Measurements from ENCODE around the gene AJUBA. TPM values are rescaled to one million over a fixed set of nuclear protein-coding genes. Genes with fewer than 3 reads are reported as not detected.
A peak's percentile ranks its signal among the peaks of the same experiment; 100 is the strongest.

AJUBA gene
- polyA plus RNA-seq, 1 experiment, result 94.7 TPM

GRCh38 chr14:22995889-22996625, 13.7 kb upstream of the AJUBA start:
- no peak overlapping the region for H3K4me3 ChIP-seq (ENCODE audit: low read depth, low read length)
- no peak for TF ChIP-seq CTCF (IDR thresholded peaks at IDR 0.05; ENCODE audit: insufficient read depth, low read depth, low read length)
- H3K27me3 ChIP-seq (ENCODE audit: control insufficient read depth, insufficient read depth, low read length), result no peaks in the 10 kb centered on the region
- no peaks in the 10 kb centered on the region for H3K36me3 ChIP-seq (ENCODE audit: control insufficient read depth, insufficient read depth, low read length)
- CTCF ChIA-PET, result interaction anchor here (0.8 to 18.4 kb wide), 13 partner anchors 11 to 114 kb away, joined by 3 to 539 read pairs (median 7); partner anchors contain the start of genes AJUBA and CDH24
- POLR2A ChIA-PET, result no interaction called here
- DNase-seq (ENCODE audit: low read depth), result no peak

GRCh38 chr14:22994762-22995275, 12.5 kb upstream of the AJUBA start:
- Histone ChIP-seq H3K36me3 (ENCODE audit: control insufficient read depth, insufficient read depth, low read length) (no peaks in the 10 kb centered on the region), H3K4me3 (ENCODE audit: low read depth, low read length) (no peak overlapping the region), H3K27me3 (ENCODE audit: control insufficient read depth, insufficient read depth, low read length) (no peaks in the 10 kb centered on the region)
- CTCF ChIA-PET, result interaction anchor here (0.6 to 18.4 kb wide), 27 partner anchors 9 to 534 kb away, joined by 3 to 539 read pairs (median 5); partner anchors contain the start of genes ACIN1, AJUBA, C14orf119 and CDH24
- no peak for DNase-seq (ENCODE audit: low read depth)
- POLR2A ChIA-PET, result interaction anchor here (0.6 kb wide), 3 partner anchors 52 to 100 kb away, joined by 6 to 16 read pairs (median 14); no protein-coding TSS in a partner anchor
- peak; percentile 72 for TF ChIP-seq CTCF (IDR thresholded peaks at IDR 0.05; ENCODE audit: insufficient read depth, low read depth, low read length)

GRCh38 chr14:22993517-22993916, 11.2 kb upstream of the AJUBA start:
- ChIA-PET CTCF (interaction anchor here (0.9 to 18.4 kb wide), 13 partner anchors 8 to 116 kb away, joined by 3 to 539 read pairs (median 7); partner anchors contain the start of genes ACIN1, AJUBA, CDH24 and CIROP), POLR2A (interaction anchor here (0.5 kb wide), 1 partner anchor 118 kb away, joined by 3 read pairs; no protein-coding TSS in a partner anchor)
- H3K36me3 ChIP-seq (ENCODE audit: control insufficient read depth, insufficient read depth, low read length), result no peaks in the 10 kb centered on the region
- H3K4me3 ChIP-seq (ENCODE audit: low read depth, low read length), result no peak overlapping the region
- no peak for DNase-seq (ENCODE audit: low read depth)
- TF ChIP-seq CTCF (IDR thresholded peaks at IDR 0.05; ENCODE audit: insufficient read depth, low read depth, low read length), result no peak
- H3K27me3 ChIP-seq (ENCODE audit: control insufficient read depth, insufficient read depth, low read length), result no peaks in the 10 kb centered on the region

GRCh38 chr14:22991852-22992251, 9.5 kb upstream of the AJUBA start:
- H3K36me3 ChIP-seq (ENCODE audit: control insufficient read depth, insufficient read depth, low read length), result no peaks in the 10 kb centered on the region
- POLR2A ChIA-PET, result no interaction called here
- DNase-seq (ENCODE audit: low read depth), result no peak
- no peaks in the 10 kb centered on the region for H3K27me3 ChIP-seq (ENCODE audit: control insufficient read depth, insufficient read depth, low read length)
- H3K4me3 ChIP-seq (ENCODE audit: low read depth, low read length), result no peak overlapping the region
- CTCF ChIA-PET, result interaction anchor here (1.3 to 18.4 kb wide), 7 partner anchors 8 to 121 kb away, joined by 4 to 539 read pairs (median 8); partner anchors contain the start of genes AJUBA and CDH24
- TF ChIP-seq CTCF (IDR thresholded peaks at IDR 0.05; ENCODE audit: insufficient read depth, low read depth, low read length), result no peak

- Histone ChIP-seq H3K36me3 (ENCODE audit: control insufficient read depth, insufficient read depth, low read length) (no peaks in the 10 kb centered on the region), H3K4me3 (ENCODE audit: low read depth, low read length) (no peak overlapping the region), H3K27me3 (ENCODE audit: control insufficient read depth, insufficient read depth, low read length) (no peaks in the 10 kb centered on the region)
- no peak for TF ChIP-seq CTCF (IDR thresholded peaks at IDR 0.05; ENCODE audit: insufficient read depth, low read depth, low read length)
- ChIA-PET POLR2A (no interaction called here), CTCF (interaction anchor here (0.7 to 18.4 kb wide), 23 partner anchors 8 to 607 kb away, joined by 3 to 539 read pairs (median 11); partner anchors contain the start of genes C14orf93, CDH24, HAUS4 and PRMT5)
- no peak for DNase-seq (ENCODE audit: low read depth)
Observed at GRCh38 chr14:22987291-22987690, 4.9 kb upstream of the AJUBA start.

All from BJ (cell line).